HFFc6 (cell line): Measurements from ENCODE around the gene NMS. TPM values are rescaled to one million over a fixed set of nuclear protein-coding genes. Genes with fewer than 3 reads are reported as not detected.
A peak's percentile ranks its signal among the peaks of the same experiment; 100 is the strongest.

Experiments
- DNase-seq: peaks from one replicate; pipeline ENCODE4 v3.0.0-alpha.2; 2018
- H3K27ac Mint-ChIP-seq: 2 replicates; pipeline ENCODE4 v1.8.0; 2020; ENCODE audit warnings: mild to moderate bottlenecking, mixed read lengths
- H3K27me3 Mint-ChIP-seq: 2 replicates; pipeline ENCODE4 v1.8.0; 2021; ENCODE audit warnings: mild to moderate bottlenecking, moderate library complexity, mixed read lengths; ENCODE audit not compliant: insufficient read depth
- H3K36me3 Mint-ChIP-seq: 2 replicates; pipeline ENCODE4 v1.8.0; 2021; ENCODE audit warnings: low read depth, mixed read lengths
- H3K4me1 Mint-ChIP-seq: 2 replicates; pipeline ENCODE4 v1.8.0; 2020; ENCODE audit warnings: low read depth, mixed read lengths
- H3K4me3 Mint-ChIP-seq: 2 replicates; pipeline ENCODE4 v1.8.0; 2020; ENCODE audit warnings: mild to moderate bottlenecking, moderate library complexity, mixed read lengths
- H3K9me3 Mint-ChIP-seq: 2 replicates; pipeline ENCODE4 v1.8.0; 2020; ENCODE audit warnings: mild to moderate bottlenecking, mixed read lengths
- total RNA-seq, 6 experiments: library from RNA; stranded (reverse); fragmentation: NEBNext Ultra II Directional; extraction: Animal tissue kit (Norgen Biotek cat#: 25700); gene quantifications; 2 replicates in 1 of 6; 3 replicates in 5 of 6; pipeline ENCODE4 v1.2.3, GENCODE V29; 2021
- TF ChIP-seq, protein P1 (sequence below): fragments of 200-600 bp; sonication (generic); IDR thresholded peaks from 2 replicates; pipeline ENCODE4 v1.5.0; 2021; ENCODE audit warnings: antibody characterized with exemption, mild to moderate bottlenecking

NMS gene
- total RNA-seq, 6 experiments from 2014 or later, result not detected

DNA sequence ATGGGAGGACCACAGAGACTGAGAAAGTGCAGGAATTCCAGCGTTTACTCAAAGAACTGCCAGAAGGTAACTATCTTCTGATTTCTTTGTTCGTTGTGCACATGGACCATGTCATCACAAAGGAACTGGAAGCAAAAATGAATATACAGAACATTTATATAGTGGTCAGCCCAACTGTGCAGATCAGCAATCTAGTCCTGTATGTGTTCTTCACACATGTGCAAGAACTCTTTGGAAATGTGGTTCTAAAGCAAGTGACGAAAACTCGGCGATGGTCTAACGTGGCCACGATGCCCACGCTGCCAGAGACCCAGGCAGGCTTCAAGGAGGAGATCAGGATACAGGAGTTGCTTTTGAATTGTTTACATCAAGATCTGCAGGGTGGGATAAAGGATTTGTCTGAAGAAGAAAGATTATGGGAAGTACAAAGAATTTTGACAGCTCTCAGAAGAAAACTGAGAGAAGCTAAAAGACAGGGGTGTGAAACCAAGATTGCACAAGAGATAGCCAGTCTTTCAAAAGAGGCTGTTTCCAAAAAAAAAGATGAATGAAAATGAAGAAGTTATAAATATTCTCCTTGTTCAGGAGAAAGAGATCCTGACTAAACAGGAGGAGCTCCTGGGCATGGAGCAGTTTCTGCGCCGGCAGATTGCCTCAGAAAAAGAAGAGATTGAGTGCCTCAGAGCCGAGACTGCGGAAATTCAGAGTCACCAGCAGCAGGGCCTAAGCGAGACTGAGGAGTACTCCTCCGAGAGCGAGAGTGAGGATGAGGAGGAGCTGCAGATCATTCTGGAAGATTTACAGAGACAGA lies 44.5 kb upstream of the NMS start:
- Mint-ChIP-seq H3K27me3 (peaks cover 6% of the 10 kb centered on the region), H3K4me1 (no peaks in the 10 kb centered on the region), H3K27ac (no peak overlapping the region), H3K9me3 (no peaks in the 10 kb centered on the region), H3K4me3 (no peak overlapping the region), H3K36me3 (no peaks in the 10 kb centered on the region)
- no peak for DNase-seq
- TF ChIP-seq, protein P1, sequence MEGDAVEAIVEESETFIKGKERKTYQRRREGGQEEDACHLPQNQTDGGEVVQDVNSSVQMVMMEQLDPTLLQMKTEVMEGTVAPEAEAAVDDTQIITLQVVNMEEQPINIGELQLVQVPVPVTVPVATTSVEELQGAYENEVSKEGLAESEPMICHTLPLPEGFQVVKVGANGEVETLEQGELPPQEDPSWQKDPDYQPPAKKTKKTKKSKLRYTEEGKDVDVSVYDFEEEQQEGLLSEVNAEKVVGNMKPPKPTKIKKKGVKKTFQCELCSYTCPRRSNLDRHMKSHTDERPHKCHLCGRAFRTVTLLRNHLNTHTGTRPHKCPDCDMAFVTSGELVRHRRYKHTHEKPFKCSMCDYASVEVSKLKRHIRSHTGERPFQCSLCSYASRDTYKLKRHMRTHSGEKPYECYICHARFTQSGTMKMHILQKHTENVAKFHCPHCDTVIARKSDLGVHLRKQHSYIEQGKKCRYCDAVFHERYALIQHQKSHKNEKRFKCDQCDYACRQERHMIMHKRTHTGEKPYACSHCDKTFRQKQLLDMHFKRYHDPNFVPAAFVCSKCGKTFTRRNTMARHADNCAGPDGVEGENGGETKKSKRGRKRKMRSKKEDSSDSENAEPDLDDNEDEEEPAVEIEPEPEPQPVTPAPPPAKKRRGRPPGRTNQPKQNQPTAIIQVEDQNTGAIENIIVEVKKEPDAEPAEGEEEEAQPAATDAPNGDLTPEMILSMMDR, result no peak

DNA sequence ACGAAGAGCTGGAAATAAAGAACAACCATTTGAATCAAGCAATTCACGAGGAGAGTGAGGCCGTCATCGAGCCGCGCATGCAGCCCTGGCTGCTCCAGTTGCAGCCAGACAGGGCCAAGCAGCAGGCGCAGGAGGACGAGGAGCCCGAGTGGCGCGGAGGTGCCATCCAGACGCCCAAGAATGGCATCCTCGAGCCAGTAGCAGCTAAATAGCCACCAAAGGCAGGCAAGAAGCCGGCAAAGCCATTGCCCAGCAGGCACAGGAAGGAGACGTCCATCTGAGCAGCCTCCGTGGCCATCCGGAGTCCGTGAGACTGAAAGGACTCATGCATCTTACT lies 43.9 kb upstream of the NMS start:
- no peak for DNase-seq
- TF ChIP-seq, protein P1, result no peak
- H3K9me3 Mint-ChIP-seq, result no peaks in the 10 kb centered on the region
- H3K4me1 Mint-ChIP-seq, result no peaks in the 10 kb centered on the region
- H3K27me3 Mint-ChIP-seq, result peaks cover 6% of the 10 kb centered on the region
- no peaks in the 10 kb centered on the region for H3K36me3 Mint-ChIP-seq
- no peak overlapping the region for H3K4me3 Mint-ChIP-seq
- no peak overlapping the region for H3K27ac Mint-ChIP-seq

DNA sequence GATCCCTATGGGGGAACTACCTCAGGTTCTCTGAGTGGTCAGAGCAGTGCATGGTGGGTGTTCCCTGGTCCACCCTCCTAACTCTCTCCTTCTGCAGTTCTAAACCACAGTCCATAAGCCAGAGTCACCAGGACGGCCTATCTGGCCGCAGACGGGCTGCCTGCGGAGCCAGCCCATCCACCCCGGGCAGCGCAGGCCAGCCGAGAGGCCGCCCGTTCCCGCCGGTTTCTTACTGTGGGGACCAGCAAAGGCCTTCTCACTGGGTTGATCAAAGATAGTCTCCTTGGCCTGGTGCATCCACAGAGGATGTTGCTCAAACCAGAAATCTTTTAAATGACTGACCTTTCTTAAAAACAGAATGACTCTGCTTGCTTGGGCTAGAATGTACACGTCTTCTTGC lies 43.2 kb upstream of the NMS start:
- TF ChIP-seq, protein P1, result no peak
- no peaks in the 10 kb centered on the region for H3K36me3 Mint-ChIP-seq
- no peaks in the 10 kb centered on the region for H3K4me1 Mint-ChIP-seq
- no peak overlapping the region for H3K4me3 Mint-ChIP-seq
- peaks cover 6% of the 10 kb centered on the region for H3K27me3 Mint-ChIP-seq
- DNase-seq, result no peak
- H3K27ac Mint-ChIP-seq, result no peak overlapping the region
- H3K9me3 Mint-ChIP-seq, result no peaks in the 10 kb centered on the region

DNA sequence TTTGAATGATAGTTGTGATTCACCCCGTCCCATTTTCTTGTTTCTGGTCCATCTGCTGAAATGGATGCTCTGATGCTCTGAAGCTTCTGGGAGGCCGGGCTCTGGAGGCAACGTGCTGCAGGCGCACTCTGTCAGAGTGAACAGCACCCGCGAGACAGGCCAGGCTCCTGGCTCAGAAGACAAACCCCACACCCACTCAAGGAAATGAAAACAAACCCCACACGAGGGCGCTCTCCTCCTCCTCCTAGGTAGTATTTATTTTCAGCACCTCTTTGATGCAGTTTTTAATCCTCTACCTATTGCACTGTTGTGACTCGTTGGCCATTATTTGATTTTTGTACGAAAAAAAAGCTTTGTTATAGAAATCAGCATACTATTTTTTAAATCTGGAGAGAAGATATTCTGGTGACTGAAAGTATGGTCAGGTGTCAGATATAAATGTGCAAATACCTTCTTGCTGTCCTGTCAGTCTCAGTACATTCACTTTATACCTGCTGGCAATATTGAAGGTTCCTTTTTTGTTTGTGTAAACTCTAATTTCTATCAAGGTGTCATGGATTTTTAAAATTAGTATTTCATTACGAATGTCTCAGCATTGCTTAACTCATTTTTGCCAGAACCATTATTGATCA lies 42.5 kb upstream of the NMS start:
- no peaks in the 10 kb centered on the region for H3K4me1 Mint-ChIP-seq
- H3K36me3 Mint-ChIP-seq, result no peaks in the 10 kb centered on the region
- TF ChIP-seq, protein P1, result peak; percentile 77
- H3K27ac Mint-ChIP-seq, result no peak overlapping the region
- H3K4me3 Mint-ChIP-seq, result no peak overlapping the region
- no peaks in the 10 kb centered on the region for H3K9me3 Mint-ChIP-seq
- peaks cover 7% of the 10 kb centered on the region for H3K27me3 Mint-ChIP-seq
- peak; percentile 23 for DNase-seq

DNA sequence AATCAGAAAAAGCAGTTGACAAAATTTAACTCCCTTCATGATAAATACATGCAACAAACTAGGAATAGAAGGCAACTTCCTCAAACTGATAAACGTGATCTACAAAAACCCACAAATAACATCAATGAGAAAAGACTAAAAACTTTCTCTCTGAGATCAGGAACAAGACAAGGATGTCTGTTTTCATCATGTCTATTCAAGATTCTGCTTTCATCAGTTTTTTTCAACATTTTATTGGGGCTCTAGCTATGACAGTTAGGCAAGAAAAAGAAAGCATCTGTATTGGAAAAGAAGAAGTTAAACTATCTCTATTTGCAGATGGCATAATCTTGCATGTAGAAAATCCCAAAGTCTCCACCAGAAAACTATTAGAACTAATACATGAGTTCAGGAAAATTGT lies 40.6 kb upstream of the NMS start:
- TF ChIP-seq, protein P1, result no peak
- Mint-ChIP-seq H3K4me3 (no peak overlapping the region), H3K36me3 (no peaks in the 10 kb centered on the region), H3K27me3 (peaks cover 9% of the 10 kb centered on the region), H3K9me3 (no peaks in the 10 kb centered on the region), H3K27ac (no peak overlapping the region), H3K4me1 (no peaks in the 10 kb centered on the region)
- no peak for DNase-seq
